ENCODE data around the gene CHN1. TPM values are rescaled to one million over a fixed set of nuclear protein-coding genes. Genes with fewer than 3 reads are reported as not detected.

The CHN1 gene, protein sequence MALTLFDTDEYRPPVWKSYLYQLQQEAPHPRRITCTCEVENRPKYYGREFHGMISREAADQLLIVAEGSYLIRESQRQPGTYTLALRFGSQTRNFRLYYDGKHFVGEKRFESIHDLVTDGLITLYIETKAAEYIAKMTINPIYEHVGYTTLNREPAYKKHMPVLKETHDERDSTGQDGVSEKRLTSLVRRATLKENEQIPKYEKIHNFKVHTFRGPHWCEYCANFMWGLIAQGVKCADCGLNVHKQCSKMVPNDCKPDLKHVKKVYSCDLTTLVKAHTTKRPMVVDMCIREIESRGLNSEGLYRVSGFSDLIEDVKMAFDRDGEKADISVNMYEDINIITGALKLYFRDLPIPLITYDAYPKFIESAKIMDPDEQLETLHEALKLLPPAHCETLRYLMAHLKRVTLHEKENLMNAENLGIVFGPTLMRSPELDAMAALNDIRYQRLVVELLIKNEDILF
- 0.21 and 0.72 TPM in 2 replicates for total RNA-seq

GRCh38 chr2:175004980-175005732 is at the start of gene CHN1:
Gene CHN1, minus strand, starts transcription at chr2:175005381. Its CDS starts 469 bp downstream, at chr2:175004912.

DNA sequence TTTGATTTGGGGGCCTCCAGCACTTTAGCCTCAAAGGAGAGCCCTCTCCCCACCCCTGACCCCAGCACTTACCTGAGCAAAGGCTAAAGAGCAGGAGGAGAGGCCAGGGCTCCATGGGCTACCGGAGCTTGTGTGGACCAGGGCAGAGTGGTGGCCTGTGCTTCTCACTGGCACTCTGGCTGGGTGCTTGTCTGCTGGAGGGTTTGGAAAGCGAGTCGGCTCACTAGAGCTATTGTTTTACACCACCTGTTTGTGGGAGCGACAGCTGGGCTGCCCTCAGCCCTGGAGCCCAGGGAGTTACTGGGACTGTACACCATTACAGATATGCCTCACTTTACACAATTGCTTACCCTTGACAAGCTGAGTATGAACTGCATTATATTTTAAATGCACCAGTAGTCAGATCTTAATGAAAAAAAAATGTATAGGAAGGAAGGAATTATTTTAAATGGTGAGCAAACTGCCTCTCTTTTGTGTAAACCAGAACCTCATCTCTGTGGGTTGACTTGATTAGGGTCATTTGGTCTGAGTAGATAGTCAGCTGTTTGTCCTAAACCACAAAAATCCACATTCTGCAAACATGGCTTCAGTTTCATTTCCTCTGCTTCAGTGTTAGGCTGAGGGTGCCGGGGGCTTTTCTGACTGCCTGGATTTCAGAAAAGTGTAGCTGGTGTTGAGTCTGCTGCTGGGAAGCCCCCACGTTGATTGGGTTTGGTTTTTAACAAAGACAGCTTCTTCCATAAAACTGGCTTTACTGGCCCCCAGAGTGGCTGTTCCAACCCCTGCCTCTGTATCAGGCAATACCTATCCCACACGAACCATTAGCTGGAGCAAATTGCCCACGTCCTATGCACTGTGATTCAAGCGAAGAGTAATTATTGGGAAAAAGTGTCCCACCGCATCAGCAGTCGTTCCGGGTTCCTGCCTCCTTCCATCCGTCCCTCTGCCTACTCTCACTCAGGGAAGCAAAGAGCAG is 240.6 kb downstream of the CHN1 start, which contains the start of gene CHRNA1:
CHRNA1 (minus strand) TSS at position 193 of the 976 bp plus-strand sequence; CDS start at position 115, 78 bp downstream.

Other genes starting within 250 kb of the CHN1 start
- 0.21 TPM in 1 of 2 replicates, not detected in the other for gene CHRNA1, start 240.9 kb downstream of the CHN1 start, total RNA-seq
- gene ATF2, start 162.8 kb upstream of the CHN1 start, total RNA-seq = 26.0 and 32.8 TPM in 2 replicates
- 87.0 and 104 TPM in 2 replicates for gene ATP5MC3, start 176.3 kb upstream of the CHN1 start, total RNA-seq